KOPT-K1 (cell line): ENCODE measurements around the gene STX1A.
"Not testable (repeated sequence)": the region's sequence is repeated elsewhere in the genome, so short reads cannot be mapped to it uniquely, and the experiment has no call there.

Experiments used
- H3K27ac ChIP-seq: fragments of 200-600 bp; sonication (generic); 2 replicates; pipeline ENCODE4 v1.5.1; 2016; ENCODE audit warnings: antibody characterized with exemption, mild to moderate bottlenecking, low read depth, low read length; ENCODE audit not compliant: poor library complexity, severe bottlenecking
- H3K36me3 ChIP-seq: fragments of 200-600 bp; sonication (generic); 2 replicates; pipeline ENCODE4 v1.5.1; 2017; ENCODE audit warnings: antibody characterized with exemption, mild to moderate bottlenecking, low read length, moderate library complexity; ENCODE audit not compliant: insufficient read depth
- H3K9me3 ChIP-seq: fragments of 200-600 bp; sonication (generic); 2 replicates; pipeline ENCODE4 v1.5.1; 2017; ENCODE audit warnings: antibody characterized with exemption, low read length, mild to moderate bottlenecking; ENCODE audit not compliant: insufficient read depth, poor library complexity, severe bottlenecking

The STX1A gene

DNA sequence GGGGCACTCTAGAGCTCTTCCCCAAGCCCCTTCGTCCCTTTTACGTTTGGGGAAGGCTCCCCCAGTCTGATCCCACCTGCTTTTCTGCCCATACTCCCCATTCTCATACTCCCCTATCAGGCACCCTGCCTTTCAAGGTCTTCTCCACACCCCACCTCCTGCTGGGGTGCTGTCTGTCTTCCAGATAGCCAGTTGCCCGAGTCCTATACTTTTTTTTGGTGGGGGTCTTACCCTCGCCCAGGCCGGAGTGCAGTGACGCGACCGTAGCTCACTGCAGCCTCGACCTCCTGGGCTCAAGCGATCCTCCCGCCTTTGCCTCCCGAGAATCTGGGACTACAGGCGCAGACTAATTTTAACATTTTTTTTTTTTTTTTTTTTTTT lies 19.9 kb upstream of the STX1A start:
- Histone ChIP-seq H3K9me3 (no peaks in the 10 kb centered on the region), H3K36me3 (peaks cover 18% of the 10 kb centered on the region; the same call in 1 of the 2 replicates), H3K27ac (peak overlapping the region; percentile 85)

DNA sequence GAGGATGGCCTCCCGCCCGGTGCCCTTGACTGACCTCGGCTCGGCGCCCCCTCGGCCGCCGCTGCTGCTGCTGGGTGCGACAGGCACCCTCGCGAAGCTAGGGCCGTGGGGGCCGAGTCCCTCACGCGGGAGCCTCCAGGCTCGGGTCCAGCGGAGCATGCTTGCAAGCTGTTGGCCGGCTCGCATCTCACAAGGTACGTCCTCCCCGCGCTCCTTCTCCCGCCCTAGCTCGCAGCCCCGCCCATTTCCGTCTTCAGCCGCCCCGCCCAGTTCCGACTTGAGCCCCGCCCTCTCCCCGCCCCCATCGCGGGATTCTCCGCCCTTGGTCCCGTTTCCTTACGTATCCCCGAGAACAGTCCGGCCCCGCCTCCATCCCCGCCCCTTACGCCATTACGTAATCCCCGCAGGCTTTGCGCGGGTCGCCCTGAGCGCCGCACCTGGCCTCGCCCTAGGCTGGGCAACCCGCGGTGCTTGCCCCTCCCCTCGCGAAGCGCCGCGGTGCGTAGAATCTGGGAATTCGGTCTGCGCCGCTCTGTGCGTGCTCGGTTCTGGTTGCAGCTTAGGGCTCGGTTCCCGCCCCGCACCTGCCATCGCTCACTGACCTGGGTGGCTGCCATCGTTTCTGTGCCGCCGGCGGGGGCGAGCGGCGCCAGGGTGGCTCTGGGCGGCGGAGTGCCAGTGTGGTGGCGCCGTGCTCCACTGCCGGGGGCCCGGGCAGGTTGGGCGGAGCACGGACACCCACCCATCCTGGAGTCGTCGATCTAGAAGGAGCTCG lies 19.3 kb upstream of the STX1A start, which contains the start of gene ABHD11:
ABHD11 (minus strand) TSS at position 191 of the 775 bp plus-strand sequence; CDS start at position 159, 32 bp downstream.
- H3K27ac ChIP-seq, result peak within 1 kb of the TSS; percentile 85
- peaks cover 18% of the 10 kb centered on the region; the same call in 1 of the 2 replicates for H3K36me3 ChIP-seq
- H3K9me3 ChIP-seq, result no peaks in the 10 kb centered on the region

GRCh38 chr7:73738220-73738611 lies 18.7 kb upstream of the STX1A start:
- Histone ChIP-seq H3K36me3 (peaks cover 18% of the 10 kb centered on the region; the same call in 1 of the 2 replicates), H3K27ac (peak overlapping the region; percentile 85), H3K9me3 (no peaks in the 10 kb centered on the region)

DNA sequence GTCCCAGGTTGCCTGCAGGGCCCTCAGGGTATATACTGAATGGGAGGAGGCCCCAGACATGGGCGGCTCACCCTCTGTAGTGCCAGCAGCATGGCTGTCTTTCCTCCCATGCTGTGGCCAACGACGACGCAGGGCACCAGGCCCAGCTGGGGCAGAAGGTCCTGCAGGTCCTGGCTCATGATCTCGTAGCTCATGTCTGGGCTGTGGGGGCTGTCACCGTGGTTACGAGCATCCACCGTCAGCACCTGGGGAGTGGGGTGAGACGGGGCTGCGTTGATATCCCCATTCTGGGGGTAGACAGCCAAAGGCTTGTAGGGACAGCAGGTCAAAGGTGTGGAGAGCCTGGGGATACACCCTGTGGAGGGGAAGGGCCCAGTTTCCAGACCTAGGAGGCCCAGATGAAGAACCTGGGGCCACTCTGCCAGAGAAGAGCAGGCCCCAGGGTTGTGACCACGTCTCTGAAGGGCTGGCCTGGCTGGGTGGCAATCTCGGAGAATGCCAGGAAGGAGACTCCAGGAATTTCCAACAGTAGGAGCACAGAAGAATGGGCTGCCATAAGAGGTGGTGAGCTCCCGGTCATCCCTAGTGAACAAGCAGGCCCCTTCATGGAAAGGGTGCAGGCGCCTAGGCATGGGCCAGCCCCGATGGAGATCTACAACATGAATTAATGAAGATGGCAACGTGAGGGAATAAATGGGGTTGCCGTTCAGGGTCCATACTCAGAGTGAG lies 18.2 kb upstream of the STX1A start:
- peak overlapping the region; percentile 85 for H3K27ac ChIP-seq
- no peaks in the 10 kb centered on the region for H3K9me3 ChIP-seq
- peaks cover 18% of the 10 kb centered on the region; the same call in 1 of the 2 replicates for H3K36me3 ChIP-seq

- Histone ChIP-seq H3K36me3 (peaks cover 18% of the 10 kb centered on the region; the same call in 1 of the 2 replicates), H3K9me3 (no peaks in the 10 kb centered on the region), H3K27ac (no peak overlapping the region)
Measured at GRCh38 chr7:73736885-73737284, 17.4 kb upstream of the STX1A start.

DNA sequence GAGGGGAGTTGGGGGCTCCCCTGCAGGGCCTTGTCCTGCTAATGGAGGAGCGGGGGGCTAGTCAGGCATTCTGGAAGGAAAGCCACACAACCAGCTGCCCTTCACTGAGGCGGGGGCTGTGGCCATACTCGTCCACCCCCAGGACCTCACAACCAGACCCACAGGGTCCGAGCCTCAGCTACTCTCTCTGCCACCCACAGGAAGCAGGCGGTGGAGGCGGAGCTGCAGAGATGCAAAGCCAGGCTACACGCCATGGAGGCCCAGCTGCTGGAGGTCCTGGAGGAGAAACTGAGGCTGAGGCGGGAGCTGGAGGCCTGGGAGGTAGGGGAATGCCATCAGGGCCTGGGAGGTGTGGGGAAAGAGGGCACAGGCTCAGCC lies 16.0 kb upstream of the STX1A start:
- no peak overlapping the region for H3K27ac ChIP-seq
- no peaks in the 10 kb centered on the region for H3K9me3 ChIP-seq
- peaks cover 18% of the 10 kb centered on the region; the same call in 1 of the 2 replicates for H3K36me3 ChIP-seq

GRCh38 chr7:73734619-73735527 lies 15.4 kb upstream of the STX1A start:
- peak overlapping the region; percentile 0 for H3K27ac ChIP-seq
- H3K36me3 ChIP-seq, result peaks cover 18% of the 10 kb centered on the region; the same call in 1 of the 2 replicates
- H3K9me3 ChIP-seq, result no peaks in the 10 kb centered on the region

DNA sequence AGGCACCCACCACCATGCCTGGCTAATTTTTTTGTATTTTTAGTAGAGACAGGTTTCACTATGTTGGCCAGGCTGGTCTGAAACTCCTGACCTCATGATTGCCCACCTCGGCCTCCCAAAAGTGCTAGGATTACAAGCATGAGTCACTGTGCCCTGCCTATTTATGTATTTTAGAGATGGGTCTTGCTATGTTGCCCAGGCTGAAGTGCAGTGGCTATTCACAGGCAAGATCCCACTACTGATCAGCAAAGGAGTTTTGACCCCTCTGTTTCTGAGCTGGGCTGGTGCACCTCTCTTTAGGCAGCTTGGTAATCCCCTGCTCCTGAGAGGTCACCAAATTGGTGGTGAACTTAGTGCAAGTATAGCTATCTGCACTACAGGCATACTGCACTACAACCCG lies 12.9 kb upstream of the STX1A start:
- H3K9me3 ChIP-seq, result no peaks in the 10 kb centered on the region
- no peak overlapping the region for H3K27ac ChIP-seq
- H3K36me3 ChIP-seq, result peaks cover 17% of the 10 kb centered on the region; the same call in 1 of the 2 replicates

DNA sequence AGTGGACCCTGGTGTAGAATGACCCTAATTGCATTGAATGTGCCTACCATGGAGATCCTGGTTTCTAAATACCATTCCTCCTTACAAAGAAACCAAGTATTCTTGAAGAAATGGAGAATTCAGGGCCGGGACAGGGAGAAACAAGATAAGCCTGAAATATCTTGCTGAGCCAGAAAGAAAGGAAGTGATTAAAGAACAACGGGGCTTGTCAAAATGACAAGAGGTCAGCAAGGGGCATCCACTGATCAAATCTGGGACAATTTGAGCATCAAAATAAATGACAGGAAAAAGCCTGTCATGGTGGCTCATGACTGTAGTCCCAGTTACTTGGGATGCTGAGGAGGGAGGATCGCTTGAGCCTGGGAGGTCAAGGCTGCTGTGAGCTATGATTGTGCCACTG lies 11.0 kb upstream of the STX1A start:
- no peaks in the 10 kb centered on the region for H3K36me3 ChIP-seq
- H3K27ac ChIP-seq, result no peak overlapping the region
- no peaks in the 10 kb centered on the region for H3K9me3 ChIP-seq

DNA sequence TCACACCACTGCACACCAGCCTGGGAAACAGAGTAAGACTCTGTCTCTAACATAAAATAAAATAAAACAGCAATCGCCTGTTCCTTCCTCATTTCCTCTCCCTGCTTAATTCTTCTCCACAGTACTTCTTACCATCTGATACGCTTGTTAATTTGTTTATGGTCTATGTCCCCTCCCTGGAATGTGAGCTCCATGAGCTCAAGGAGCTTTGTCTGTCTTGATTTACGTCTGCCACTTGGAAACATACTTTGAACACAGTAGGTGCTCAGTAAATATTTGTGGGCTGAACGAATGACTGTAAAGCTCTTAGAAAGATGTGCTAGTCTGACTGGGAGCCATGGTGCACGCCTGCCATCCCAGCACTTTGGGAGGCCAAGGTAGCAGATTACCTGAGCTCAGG lies 9.1 kb upstream of the STX1A start:
- no peaks in the 10 kb centered on the region for H3K9me3 ChIP-seq
- H3K27ac ChIP-seq, result no peak overlapping the region
- H3K36me3 ChIP-seq, result no peaks in the 10 kb centered on the region

DNA sequence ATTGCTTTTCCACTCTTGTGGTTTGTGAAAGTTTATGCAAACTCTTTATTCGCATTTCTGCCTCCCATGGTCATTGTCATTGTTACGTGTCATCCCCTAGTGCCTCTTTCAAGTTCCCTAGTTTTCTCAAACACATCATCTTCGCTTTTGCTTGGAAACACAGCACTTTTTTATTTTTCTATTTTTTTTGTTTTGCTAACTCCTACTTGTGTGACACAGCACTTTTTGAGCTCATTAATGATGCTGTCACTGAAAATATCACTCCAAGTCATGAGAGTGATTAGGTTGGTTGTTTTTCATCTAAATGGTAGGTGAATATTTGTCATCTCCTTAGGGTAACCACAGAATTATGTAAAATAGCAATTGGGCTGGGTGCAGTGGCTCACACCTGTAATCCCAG lies 8.5 kb upstream of the STX1A start:
- Histone ChIP-seq H3K9me3 (no peaks in the 10 kb centered on the region), H3K27ac (no peak overlapping the region)

GRCh38 chr7:73726083-73726466 lies 6.6 kb upstream of the STX1A start:
- Histone ChIP-seq H3K27ac (no peak overlapping the region), H3K36me3 (no peaks in the 10 kb centered on the region), H3K9me3 (no peaks in the 10 kb centered on the region)

More for the DNA sequence above, 8.5 kb upstream of the STX1A start:
- H3K36me3 ChIP-seq, result no peaks in the 10 kb centered on the region

DNA sequence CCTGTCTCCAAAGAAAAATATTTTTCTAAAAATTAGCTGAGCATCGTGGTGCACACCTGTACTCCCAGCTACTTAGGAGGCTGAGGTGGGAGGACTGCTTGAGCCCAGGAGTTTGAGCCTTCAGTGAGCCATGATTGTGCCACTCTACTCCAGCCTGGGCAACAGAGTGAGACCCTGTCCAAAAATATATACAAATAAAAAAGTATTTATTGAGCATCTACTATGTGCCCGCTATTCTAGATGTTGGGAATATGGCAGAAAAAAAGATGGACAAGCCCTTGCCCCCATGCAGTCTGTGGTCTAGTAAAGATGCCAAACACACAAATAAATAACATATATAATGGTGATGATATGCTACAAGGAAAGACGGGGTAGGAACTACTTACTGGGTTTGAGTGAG lies 4.3 kb upstream of the STX1A start:
- Histone ChIP-seq H3K27ac (no peak overlapping the region), H3K9me3 (no peaks in the 10 kb centered on the region)

DNA sequence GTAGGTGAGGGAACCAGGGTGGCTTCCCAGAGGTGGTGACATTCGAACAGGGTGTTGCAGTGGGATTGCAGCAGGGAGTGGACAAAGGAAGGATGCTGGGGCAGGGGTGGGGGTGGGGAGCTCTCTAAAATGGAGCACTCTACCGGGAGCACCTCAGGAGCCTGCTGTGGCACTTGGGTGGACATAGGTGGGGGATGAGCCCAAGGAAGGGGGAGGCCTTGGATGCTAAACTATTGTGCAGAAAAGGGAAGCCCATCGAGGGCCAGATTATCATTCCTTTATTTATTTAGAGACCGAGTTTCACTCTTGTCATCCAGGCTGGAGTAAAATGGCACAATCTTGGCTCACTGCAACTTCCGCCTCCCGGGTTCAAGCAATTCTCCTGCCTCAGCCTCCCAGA lies 3.3 kb upstream of the STX1A start:
- Histone ChIP-seq H3K9me3 (no peaks in the 10 kb centered on the region), H3K27ac (no peak overlapping the region), H3K36me3 (no peaks in the 10 kb centered on the region)

More for the DNA sequence above, 4.3 kb upstream of the STX1A start:
- H3K36me3 ChIP-seq, result no peaks in the 10 kb centered on the region

DNA sequence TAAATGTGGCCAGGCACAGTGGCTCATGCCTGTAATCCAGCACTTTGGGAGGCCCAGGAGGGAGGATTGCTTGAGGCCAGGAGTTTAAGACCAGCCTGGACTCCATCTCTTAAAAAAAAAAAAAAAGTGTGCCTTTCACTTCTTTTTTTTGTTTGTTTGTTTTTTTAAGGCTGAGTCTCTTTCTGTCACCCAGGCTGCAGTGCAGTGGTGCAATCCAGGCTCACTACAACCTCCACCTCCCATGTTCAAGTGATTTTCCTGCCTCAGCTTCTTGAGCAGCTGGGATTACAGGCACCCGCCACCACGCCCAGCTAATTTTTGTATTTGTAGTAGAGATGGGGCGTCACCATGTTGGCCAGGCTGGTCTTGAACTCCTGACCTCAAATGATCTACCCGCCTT lies 2.7 kb upstream of the STX1A start:
- not testable (repeated sequence) for H3K9me3 ChIP-seq, H3K36me3 ChIP-seq, H3K27ac ChIP-seq
